ENCODE data around the gene TTC34. TPM values are rescaled to one million over a fixed set of nuclear protein-coding genes. Genes with fewer than 3 reads are reported as not detected.
"Not testable (repeated sequence)": the region's sequence is repeated elsewhere in the genome, so short reads cannot be mapped to it uniquely, and the experiment has no call there.

TTC34 gene
- total RNA-seq, 1 donor from 2014 or later = 0.10 TPM

DNA sequence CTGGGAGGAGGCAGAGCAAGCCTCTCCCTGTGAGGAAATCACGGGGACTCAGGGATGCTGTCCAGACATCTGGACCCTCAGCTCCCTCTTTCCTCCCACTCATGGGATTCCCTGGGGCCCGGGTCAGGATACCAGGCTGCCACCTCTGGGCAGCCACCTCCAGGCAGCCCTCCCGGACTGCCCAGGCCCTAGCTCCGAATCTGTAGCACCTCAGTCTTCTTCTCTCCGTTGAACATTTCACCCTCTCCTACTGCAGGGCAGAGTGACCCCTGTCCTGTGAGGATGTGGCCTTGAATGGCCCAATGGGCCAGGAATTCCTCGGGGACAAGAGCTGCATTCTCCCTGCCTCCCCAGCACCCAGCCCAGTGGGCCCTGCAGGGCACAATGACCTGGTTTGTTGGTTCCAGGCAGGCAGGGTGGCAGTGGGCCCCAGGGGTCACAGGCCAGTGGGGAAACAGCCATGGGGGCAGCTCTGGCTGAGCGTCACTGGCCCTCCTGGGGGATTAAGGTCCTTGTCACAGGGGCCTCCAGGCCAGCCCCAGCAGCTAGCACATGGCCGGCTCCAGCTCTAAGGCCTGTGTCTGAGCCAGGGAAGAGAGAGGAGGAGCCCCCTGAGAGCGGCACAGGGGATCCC lies 9.5 kb upstream of the TTC34 start:
- DNase-seq = no peak

DNA sequence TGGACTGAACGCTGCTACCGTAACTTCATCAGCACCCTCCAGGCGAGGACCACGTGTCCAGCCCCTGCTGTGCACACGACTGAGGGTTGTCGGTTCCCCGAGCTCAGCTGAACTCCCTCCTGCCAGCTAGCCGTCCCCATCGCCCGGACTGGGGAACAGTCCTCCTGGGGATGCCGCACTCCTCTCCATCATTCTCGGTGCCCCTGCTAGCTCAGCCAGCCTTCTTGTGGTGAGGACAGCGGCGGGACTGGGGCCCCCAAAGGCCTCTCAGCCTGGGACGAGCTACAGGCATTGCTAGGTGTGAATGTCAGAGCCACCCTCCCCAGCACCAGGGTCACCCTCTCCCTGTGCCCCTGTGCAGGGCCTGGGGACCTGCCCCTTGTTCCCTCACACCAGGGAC lies 8.8 kb upstream of the TTC34 start:
- no peak for DNase-seq

DNA sequence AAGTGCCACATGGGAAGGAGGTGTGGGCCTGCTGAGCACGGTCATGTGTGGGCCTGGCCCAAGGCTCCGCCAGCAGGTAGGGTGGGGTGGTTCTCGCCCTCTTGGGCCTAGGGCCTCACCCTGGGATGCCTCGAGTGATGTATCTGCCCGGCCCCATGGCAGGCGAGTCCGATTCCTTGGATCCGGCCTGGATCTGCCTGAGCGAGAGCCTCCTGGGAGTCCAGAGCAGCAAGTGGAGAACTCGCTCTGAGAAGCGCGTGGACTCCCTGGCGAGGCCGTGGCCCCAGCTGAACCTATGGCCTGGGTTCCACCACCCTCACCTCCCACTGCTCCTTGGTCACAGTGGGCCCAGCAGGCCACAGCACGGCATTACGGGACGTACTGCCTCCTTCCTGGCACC lies 8.2 kb upstream of the TTC34 start:
- DNase-seq = no peak

- no peak for DNase-seq
These were observed 7.5 kb upstream of the TTC34 start for GRCh38 chr1:2808831-2809605.

DNA sequence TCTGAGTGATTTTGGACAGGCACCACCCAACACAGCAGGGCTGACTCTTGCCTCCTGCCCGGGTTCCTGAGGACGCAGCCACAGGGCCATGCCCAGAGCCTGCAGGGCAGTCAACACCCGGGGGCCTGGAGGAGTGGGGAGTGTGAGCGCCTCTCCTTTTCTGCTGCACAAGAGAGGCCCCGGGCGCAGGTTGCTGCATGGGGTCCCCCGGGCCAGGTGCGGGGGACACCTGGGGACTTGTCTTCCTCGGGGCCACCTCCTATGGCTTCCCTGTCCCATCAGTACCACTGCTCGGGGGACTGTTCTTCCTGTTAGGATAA lies 6.9 kb upstream of the TTC34 start:
- DNase-seq = no peak

DNA sequence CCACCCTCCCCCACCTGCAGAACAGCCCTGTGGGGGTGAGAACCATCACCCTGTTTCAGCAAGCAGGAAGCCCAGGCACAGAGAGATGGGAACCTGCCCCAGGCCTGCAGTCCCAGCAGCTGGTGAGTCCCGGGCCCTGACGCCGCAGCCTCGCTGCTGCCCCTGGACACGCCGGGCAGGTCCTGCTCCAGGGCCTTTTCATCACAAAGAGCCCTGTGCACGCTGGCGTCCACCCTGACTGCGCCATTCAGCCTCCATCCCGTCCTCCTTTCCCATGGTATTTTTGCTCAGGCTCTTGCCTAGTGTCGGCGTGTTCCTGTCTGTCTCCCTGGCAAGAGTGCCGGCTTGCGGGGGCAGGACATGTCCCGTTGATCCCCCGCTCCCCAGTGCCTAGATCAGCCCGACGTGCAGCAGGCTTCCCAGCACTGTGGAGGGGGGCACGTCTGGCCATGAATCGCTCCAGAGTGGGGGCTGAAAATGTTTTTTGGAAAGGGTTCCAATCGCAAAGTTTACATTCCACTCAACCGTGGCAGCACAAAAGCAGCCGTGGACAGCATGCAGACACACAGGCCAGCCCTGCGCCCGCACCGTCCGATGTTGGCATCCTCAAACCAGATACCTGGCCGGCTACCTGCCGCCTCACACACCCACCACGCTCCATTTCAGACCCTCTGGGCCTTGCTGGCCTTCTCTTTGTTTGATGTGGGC lies 6.3 kb upstream of the TTC34 start:
- no peak for DNase-seq

GRCh38 chr1:2807036-2807435 lies 5.5 kb upstream of the TTC34 start:
- DNase-seq = no peak

DNA sequence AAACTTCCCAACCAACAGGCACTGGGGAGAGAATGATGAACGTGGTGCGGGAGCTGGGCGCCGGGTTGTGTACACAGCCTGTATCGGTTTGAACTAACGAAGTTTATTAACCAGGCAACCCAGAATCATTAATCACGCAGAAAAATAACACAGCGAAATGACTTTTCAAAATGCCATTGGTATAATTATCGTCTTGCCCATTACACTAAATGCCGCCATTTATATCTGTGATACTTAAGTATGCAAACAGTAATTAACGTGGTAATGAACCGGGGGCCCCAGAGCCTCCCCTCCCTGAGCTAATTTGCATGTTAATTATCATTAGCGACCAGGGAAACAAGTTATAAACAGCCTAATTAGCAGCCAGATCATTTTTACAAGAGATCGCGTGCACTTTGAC lies 5.1 kb upstream of the TTC34 start:
- no peak for DNase-seq

DNA sequence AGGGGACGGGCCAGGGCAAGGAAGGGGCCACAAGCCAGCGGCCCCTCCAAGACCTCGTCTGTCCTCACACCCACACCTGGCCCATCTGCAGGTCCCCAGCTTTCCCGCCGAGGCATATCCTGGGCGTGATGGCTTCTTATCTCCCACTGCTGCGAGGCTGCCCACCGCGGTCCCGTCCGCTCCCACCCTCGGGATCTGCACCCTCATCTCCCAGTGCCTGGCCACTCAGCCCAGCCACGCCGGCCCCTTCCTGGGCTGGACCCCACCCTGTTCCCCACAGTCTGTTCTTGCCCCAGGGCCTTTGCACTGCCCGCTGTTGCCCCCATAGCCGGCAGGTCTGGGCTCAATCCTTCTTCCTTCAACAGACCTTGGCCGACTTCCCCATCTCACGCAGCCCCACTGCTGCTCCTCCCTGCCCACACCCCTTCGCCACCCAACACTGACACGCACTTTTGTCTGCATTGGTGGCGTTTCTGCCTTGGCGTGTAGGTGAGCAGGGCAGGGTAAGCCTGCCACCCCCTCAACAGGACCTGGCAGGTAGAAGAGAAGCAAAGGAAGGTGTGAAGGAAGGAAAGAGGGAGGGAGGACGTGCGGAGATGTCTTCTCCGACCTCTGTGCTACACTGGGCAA lies 4.4 kb upstream of the TTC34 start:
- DNase-seq = no peak

DNA sequence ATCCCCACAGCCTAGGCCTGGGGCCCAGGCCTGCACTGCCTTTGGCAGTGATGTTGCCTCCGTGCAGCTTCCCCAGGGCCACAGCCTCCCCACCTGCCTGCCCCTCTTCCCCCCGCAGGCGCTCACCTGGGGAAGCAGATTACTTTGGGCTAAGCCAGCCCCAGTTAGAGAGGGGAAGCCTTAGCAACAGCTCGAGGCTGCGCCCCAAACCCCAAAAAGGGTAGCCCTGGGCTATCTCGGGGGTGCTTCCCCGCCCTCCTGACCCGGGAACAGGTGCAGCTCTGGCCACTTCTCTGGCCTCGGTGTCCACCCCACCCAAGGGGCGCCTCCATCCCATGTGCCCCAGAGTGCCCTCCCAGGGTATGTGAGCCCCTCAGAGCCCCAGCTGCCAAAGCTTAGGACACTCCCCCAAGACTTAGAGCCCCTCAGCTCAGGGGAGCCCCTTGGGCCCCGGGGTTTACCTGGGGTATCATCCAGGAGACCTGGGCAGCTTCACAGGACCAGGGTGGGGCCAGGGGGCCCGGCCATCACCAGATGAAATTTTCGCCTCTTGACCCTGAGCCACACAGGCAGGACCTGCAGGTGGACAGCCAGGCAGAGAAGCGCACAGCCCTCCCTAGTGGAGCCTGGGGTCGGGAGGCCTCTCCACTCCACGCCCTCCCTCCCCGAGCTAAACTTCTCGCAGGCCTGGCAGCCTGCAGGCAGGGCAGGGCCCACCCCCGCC lies 3.3 kb upstream of the TTC34 start:
- DNase-seq = no peak

GRCh38 chr1:2803931-2804627 lies 2.6 kb upstream of the TTC34 start:
- DNase-seq = no peak

GRCh38 chr1:2803086-2803930 lies 1.8 kb upstream of the TTC34 start:
- DNase-seq = no peak

GRCh38 chr1:2802421-2802961 lies 998 bp upstream of the TTC34 start:
- no peak for DNase-seq

DNA sequence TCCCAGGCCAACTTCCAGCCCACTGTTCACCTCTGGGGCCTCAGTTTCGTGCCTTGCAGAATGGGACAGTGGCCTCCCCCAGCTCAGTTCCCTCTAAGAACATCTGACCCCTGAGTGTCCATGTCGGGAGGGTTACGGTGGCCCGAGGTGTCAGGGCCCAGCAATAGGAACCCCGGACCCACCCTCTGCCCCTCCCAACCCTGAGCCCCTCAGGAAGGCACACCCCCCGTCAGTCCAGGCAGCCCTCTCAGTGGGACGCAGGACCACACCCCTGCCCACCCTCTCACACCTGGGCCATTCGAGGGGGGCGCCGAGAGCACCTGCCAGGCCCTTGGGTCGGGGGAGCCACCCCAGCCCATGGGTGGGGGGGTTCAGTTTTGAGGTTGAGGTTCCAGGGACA lies 447 bp downstream of the TTC34 start:
- DNase-seq = no peak

GRCh38 chr1:2800664-2801045 lies 838 bp downstream of the TTC34 start:
- DNase-seq = no peak

- no peak for DNase-seq
These were observed 1.5 kb downstream of the TTC34 start for GRCh38 chr1:2799811-2800663.

DNA sequence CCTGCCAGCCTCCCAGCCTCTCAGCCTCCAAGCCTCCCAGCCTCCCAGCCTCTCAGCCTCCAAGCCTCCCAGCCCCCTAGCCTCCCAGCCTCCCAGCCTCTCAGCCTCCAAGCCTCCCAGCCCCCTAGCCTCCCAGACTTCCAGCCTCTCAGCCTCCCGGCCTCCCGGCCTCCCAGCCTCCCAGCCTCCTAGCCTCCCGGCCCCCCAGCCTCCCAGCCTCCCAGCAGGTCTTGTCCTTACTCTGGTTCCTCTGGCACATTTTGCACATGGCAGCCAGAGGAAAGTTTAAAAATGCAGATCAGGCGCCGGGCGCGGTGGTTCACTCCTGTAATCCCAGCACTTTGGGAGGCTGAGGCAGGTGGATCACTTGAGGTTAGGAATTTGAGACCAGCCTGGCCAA lies 2.5 kb downstream of the TTC34 start:
- not testable (repeated sequence) for DNase-seq

- no peak for DNase-seq
These were observed 3.8 kb downstream of the TTC34 start for GRCh38 chr1:2797741-2798016.

DNA sequence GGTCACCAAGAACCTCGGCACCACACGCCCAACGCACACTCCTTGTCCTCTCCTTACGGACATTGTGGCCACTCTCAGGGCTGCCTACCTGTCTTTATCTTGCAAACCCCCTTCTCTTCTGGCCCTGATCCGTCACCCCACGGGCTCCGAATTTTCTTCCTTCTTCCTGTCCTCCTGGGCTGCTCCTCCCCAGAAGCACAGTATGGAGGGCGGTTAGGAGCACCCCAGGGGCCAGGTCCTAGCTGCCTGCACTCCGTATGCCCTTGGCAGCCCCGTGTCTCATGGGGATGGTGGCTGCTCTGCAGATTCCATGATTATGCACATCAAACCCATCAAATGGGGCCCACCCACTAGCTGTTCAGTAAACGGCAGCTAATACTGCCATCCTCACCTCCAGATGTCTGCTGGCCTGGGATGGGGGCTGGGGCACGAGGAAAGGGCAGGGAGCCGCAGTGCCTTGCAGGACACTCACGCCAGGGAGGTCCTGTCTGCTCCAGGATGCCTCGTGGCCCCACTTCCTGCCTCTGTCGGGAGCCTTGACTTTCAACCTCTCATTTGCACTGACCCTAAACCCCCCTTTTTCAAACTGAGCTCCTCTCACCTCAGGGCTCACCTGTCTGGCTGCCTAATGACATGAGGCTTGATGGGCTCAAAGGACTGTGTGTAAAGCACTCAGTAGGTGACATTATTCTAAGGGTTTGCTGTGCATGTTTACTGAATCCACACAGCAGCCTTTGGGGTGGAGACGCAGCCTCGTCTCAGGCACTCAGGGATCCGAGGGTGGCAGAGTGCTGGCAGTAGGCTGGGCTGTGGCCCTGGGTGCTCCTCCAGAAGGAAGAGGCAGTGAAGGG lies 4.4 kb downstream of the TTC34 start:
- DNase-seq = no peak

All from tongue (tissue), 2 donors.